GM21381 (cell line): ENCODE measurements around the gene PSMD6.

Experiments used
- ATAC-seq: cut with Tn5 transposase; IDR thresholded peaks from one replicate; pipeline ENCODE4 v1.9.1; 2021; ENCODE audit warnings: mild to moderate bottlenecking, moderate library complexity; ENCODE audit not compliant: unreplicated experiment

The PSMD6 gene

DNA sequence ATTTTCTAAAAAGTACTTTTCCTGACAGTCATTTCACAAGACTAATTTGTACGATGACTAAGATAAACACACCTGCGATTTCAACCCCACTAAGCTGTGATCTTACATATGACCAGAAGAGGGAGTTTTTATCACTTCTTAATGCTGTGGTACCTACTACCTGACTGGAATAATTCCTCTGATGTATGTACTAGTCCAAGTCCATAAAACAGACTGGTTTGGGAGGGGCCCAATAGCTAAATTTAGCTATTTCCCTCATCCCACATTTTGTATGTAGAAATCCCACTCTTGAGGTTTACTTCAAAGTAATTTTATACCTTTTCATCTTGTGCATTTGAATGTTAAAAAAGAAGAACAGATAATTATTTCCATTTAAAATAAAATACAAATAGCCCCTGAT is 61.4 kb downstream of the PSMD6 start:
- peak; percentile 64 for ATAC-seq
